Epithelial cell of proximal tubule (primary cell): ENCODE measurements around the gene SDF4. TPM values are rescaled to one million over a fixed set of nuclear protein-coding genes. Genes with fewer than 3 reads are reported as not detected.

Experiments
- DNase-seq: peaks from one replicate; pipeline ENCODE4 v3.0.0-alpha.2; 2011; ENCODE audit warnings: low read depth
- H3K4me3 ChIP-seq: 2 replicates; pipeline ENCODE4 v1.5.1; 2011; ENCODE audit warnings: low read depth, mild to moderate bottlenecking, low read length
- CTCF ChIP-seq: conservative IDR thresholded peaks from 2 replicates; pipeline ENCODE4 v1.5.1; 2012; ENCODE audit warnings: low read depth, mild to moderate bottlenecking, low read length
- total RNA-seq: library from RNA; depleted of rRNA; stranded (reverse); fragments of >200 nt; gene quantifications from 2 replicates; pipeline ENCODE4 v1.2.3, GENCODE V29; 2015

Gene SDF4
- total RNA-seq, 1 donor from 2014 or later: 149 TPM

- TF ChIP-seq CTCF: no peak
- DNase-seq: no peak
- H3K4me3 ChIP-seq: no peak overlapping the region
Observed at GRCh38 chr1:1228187-1228586, 3.6 kb downstream of the SDF4 start.

- TF ChIP-seq CTCF: no peak
- H3K4me3 ChIP-seq: no peak overlapping the region
- no peak for DNase-seq
Observed at GRCh38 chr1:1227386-1227785, 4.4 kb downstream of the SDF4 start.

- no peak overlapping the region for H3K4me3 ChIP-seq
- TF ChIP-seq CTCF: no peak
Observed at GRCh38 chr1:1226566-1227362, 5.0 kb downstream of the SDF4 start.

GRCh38 chr1:1225913-1226312 is 5.9 kb downstream of the SDF4 start:
- H3K4me3 ChIP-seq: no peak overlapping the region
- DNase-seq: no peak
- no peak for TF ChIP-seq CTCF

More at GRCh38 chr1:1226566-1227362, 5.0 kb downstream of the SDF4 start:
- no peak for DNase-seq

GRCh38 chr1:1225238-1225845 is 6.5 kb downstream of the SDF4 start:
- H3K4me3 ChIP-seq: no peak overlapping the region
- TF ChIP-seq CTCF: no peak
- DNase-seq: no peak

GRCh38 chr1:1223891-1224290 is 7.9 kb downstream of the SDF4 start:
- no peak for TF ChIP-seq CTCF
- no peak for DNase-seq
- H3K4me3 ChIP-seq: no peak overlapping the region

GRCh38 chr1:1223321-1223720 is 8.5 kb downstream of the SDF4 start:
- TF ChIP-seq CTCF: no peak
- no peak for DNase-seq

More at GRCh38 chr1:1223321-1223720, 8.5 kb downstream of the SDF4 start:
- H3K4me3 ChIP-seq: no peak overlapping the region
